ENCODE data around the gene NOX5.

Gene NOX5

GRCh38 chr15:69107025-69107620 is 92.6 kb downstream of the NOX5 start:
- no peak for DNase-seq
